NCI-H2196 (cell line): ENCODE measurements around the gene BCAM.

Source experiments
- DNase-seq: peaks from one replicate; lab custom pipeline; 2025; ENCODE audit not compliant: unreplicated experiment; lab: John Stamatoyannopoulos, UW

Gene BCAM

DNA sequence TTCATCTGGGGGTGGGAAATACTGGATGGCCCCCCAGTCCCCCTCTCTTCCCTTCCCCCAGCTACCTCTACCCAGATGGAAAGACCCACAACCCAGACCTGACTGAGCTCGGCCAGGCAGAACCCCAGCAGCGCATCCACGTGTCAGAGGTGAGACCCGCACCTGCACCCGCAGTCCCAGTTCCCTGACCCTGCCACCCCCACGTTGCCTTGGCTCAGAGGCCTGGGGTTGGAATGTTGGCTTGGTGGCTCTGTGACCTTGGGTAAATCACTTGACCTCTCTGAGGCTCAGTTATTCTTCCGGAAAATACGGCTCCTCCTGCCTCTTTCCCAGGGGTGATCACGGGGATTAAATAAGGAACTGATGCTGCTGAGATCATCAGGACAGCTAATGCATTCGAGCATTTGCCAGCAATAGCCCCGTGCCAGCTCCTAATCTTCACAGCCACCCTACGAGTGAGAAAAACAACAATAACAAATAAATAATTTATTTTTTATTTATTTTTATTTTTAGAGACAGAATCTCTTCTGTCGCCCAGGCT is 18.9 kb upstream of the BCAM start:
- no peak for DNase-seq

DNA sequence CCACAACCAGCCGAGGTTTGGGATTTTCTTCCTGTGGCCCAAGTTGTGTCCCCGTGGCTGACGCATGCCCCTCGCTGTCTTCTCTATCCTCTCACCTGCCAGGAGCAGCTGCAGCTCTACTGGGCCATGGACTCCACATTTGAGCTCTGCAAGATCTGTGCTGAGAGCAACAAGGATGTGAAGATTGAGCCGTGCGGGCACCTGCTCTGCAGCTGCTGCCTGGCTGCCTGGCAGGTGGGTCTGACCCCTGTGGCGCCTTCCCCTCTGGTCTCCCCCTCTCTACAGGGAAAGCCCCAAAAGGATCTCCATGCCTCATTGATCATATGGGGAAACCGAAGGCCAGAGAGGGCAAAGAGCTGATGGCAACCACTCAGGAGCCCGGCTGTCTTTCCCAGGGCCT is 16.6 kb upstream of the BCAM start:
- DNase-seq, result no peak

DNA sequence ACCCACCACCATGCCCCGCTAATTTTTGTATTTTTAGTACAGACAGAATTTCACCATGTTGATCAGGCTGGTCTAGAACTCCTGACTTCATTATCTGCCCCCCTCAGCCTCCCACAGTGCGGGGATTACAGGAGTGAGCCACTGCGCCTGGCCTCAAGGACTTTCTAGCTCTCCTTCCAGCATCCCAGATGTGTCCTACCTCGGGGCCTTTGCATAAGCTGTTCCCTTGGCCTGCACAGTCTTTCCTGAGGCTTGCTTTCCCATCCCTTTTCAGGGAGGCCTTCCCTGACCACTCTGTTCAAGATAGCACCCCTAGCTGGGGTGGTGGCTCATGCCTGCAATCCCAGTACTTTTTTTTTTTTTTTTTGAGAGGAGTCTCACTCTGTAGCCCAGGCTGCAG is 14.3 kb upstream of the BCAM start:
- DNase-seq, result no peak

DNA sequence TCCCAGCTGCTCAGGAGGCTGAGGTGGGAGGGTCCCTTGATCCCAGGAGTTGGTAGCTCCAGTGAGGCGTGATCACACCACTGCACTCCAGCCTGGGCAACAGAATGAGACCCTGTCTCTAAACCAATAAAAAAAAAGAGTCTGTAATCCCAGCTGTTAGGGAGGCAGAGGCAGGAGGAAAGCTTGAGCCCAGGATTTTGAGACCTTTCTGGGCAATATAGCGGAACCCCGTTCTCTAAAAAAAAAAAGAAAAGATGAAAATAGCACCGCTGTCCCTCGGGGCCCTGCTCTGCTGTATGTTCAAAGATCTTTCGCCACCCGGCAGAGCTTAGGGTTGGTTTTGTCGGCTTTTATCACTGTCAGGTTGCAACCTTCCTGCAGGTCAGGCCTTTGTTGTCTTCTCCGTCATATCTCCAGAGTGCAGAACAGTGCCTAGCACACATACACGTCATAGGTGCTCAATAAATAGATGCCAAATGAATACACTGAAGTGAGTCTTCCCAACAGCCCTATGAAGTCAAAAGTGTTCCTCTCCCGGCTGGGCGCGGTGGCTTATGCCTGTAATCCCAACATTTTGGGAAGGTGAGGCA is 13.4 kb upstream of the BCAM start:
- no peak for DNase-seq

DNA sequence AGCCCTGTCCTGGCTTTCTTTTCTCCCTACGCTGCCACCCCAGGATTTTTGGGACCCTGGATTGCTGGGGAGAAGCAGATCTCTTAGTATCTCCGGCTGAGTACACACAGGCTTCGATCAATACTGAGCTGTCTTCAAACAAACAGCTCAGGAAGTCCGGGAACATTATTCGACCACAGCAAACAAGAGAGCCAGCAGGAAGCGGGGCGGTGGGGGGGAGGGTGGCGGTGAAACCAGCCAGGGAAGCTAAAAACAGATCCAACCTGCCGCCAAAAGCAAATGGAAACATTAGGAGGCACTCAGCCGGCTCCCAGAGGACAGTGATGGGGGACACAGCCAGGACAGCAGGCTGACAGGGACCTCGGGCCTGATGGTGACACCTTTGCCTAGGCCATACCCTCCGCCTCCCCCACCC is 12.2 kb upstream of the BCAM start:
- DNase-seq, result peak; percentile 71

DNA sequence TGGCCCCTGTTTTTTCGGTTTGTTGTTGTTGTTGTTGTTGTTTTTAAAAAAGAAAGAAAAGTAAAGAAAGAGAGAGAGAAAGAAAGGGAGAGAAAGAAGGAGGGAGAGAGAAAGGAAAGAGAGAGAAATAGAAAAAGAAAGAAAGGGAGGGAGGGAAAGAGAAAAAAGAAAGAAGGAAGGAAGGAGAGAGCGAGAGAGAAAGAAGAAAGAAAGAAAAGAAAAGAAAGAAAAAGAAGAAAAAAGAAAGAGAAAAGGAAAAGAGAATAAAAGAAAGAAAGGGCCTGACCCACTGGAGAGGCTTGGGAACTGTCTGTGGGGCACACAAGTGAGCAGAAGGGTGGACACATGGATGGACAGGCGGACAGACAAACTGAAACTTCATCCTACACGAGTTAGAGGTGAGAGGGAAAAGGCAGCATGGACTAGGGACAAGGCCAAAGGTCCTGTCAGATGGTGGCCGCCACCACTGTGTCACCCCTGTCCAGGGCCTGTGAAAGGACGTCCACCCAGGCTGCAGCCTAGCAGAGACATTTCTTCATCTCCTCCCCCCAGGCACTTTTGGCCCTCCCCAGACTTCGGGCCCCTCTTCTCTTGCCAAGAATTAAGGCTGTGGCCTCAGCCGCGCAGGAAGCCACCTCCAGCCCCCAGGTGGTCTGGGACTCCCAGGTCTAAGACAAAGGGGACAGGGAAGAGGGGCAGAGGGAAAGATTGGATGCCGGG is 9.1 kb upstream of the BCAM start:
- DNase-seq, result no peak

DNA sequence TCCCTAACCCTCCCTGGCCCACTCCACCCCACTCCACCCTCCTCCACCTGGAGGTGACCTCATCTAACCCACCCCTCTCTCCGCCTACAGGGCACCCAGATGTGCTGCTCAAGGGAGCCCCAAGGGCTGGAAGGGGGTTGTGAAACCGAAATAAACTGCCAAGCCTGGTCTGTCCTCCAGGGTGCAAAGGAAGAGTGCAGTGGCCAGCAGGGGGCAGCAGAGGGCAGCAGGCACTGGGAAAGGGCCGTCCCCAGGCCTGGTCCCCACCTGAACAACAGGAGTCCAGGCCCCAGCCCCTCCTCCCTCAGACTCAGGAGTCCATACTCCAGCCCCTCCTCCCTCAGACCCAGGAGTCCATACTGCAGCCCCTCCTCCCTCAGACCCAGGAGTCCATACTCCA is 8.4 kb upstream of the BCAM start:
- DNase-seq, result peak; percentile 87

DNA sequence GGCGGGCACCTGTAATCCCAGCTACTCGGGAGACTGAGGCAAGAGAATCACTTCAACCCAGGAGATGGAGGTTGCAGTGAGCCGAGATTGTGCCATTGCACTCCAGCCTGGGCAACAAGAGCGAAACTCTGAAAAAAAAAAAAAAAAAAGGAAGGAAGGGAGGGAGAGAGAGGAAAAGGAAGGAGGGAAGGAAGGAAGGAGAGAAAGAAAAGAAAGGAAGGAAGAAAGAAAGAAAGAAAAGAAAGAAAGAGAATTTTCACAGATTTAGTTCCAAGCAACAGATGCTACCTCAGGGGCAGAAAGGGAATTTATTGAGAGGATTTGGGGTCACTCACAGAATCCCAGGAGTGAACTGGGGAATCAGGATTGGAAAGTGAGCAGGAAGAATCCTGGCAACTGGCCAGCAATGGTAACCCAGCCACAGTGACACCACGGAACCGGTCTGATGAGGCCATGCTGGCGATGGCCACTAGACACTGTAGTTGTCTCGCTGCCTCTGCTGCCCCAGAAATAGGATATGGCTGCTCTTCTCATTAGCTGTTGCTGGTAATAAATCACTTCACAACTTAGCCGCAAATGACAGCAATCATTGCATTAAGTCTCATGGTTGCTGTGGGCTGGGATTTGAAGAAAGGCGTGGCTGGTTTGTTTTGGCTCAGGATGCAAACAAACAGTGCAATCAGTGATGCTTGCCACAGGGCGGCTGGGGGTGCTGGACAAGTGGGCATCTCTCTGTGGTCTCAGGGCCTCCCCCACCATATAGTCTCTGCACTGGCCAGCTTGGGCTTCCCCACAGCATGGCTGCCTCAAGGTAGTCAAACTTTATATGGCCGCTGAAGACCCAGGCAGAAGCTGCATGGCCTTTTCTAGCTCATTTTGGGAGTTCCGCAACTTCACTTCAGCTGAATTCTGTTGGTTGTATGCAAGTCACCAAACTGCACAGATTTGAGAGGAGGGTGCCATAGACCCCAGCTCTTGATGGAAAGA is 5.2 kb upstream of the BCAM start:
- peak; percentile 43 for DNase-seq

DNA sequence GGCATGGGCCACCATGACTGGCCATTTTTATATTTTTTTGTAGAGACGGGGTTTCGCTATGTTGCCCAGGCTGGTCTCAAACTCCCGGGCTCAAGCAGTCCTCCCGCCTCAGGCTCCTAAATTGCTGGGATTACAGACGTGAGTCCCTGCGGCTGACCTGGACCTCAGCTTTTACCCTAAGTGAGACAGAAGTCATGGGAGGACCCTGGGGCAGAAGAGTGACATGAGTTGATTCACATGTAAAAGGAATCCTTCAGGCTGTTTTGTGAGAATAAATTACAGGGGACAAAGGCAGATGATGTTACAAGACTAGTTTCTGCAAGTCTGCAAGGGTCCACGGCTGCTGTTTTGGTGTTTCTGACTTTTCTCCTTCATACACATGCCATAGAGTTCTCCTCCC is 2.6 kb upstream of the BCAM start:
- no peak for DNase-seq

DNA sequence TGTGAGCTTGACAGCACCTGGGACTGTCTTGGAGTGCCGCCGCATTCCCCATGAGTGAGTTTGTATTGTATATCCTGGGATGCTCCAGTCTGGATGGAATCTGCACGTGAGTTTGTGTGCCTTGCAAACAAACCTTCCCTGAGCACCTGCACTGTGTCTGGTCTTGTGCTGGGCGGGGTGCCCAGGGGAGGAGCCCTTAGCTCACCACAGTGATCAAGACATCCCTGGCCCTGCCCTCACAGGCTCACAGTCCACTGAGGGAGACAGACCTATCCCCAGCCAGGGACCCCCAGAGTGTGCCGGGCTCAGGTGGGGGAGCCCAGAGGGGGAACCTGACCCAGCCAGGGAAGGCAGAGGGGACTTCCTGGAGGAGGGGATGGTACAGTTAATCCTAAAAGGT is 1.7 kb upstream of the BCAM start:
- peak; percentile 88 for DNase-seq

DNA sequence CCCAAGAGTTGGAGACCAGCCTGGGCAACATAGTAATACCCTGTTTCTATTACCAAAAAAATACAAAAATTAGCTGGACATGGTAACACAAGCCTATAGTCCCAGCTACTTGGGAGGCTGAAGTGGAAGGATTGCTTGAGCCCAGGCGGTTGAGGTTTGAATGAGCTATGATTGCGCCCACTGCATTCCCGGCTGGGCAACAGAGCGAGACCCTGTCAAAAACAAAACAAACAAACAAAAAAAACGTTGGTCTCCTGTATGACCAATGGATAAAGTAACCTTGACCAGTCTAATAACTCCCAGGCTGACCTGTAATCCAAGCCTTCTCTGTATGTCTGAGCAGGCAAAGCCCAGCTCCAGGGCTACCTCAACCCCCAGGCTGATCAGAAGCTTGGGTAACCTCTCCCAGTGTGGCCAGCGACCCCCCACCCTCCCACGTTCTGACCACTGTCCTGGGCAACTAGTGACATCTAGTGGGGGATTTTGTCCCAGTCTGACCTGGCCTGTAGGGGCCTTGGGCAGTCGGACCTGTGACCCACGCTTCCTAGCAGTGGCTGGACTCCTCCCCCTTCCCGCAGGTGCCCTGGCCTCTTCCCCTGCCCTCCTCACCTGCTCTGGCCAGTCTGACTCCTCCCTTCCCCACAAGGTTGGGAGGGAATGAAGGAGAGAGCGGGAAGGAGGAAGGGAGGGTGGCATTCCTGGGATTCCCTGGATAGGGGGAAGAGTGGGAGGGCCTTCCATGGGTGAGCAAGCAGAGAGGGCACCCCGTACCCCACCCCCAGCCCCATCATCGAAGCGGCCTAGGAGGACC is 1.0 kb upstream of the BCAM start:
- DNase-seq, result peak; percentile 81

DNA sequence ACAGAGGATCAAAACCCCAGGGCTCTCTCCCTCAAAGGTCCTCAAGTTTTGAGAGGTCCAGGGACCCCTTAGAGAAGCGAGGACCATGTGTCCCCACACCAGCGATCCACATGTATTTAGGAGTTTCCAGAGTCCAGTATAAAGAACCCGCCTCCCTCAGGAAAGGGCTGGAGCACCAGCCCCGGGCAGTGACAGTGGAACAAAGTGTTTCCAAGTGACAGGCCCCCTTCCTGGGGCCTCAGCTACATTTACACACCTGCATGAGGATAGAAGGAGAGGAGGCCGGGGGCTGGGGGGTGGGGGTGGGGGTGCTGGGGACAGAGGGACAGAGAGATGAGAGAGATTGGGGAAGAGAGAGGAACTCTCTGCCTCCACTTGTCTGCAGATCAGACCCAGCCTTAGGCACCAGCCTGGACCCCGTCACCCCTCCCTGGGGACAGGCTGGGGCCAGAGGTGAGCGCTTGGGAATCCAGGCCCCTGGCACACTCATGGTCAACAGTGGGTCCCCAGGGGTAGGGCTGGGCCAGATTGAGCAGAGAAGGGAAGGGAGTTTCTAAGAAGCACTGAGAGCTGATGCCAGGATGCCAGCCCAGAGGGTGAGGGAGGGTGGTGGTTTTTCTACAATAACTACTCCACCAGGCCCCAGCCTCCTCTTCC is 802 bp downstream of the BCAM start:
- no peak for DNase-seq

DNA sequence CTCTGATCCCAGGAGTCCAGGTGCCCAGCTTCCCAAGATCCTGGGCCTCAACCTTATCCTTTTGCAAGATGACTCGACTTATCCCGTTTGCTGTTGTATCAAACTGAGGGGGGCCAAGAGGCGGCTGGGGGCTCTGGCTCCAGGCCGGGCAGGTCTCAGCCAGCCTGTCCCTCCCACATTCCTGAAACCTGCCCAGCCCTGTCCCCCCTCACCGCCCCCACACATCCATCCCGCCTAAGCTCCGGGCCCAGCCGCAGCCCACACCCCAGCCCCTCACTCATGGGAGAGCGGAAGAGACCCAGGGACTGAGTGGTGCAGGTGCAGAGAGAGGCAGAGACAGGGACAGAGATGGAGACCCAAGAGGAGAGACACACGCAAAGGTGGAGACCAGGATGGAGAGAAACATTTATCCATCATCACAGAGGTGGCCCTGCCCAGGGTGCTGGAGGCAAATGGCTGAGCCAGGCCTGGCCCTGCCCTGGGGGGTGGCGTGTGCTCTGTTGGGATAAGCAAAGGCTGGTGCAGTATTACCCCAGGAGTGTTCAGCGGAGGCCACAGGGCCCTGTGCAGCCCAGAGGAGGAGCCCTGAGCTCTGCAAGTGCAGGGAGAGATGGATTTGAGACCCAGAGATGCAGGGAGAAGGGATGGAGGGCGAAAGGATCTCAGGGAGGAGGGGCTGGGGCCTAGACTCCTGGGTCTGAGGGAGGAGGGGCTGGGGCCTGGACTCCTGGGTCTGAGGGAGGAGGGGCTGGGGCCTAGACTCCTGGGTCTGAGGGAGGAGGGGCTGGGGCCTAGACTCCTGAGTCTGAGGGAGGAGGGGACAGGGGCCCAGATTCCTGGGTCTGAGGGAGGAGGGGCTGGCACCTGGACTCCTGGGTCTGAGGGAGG is 1.6 kb downstream of the BCAM start:
- no peak for DNase-seq

DNA sequence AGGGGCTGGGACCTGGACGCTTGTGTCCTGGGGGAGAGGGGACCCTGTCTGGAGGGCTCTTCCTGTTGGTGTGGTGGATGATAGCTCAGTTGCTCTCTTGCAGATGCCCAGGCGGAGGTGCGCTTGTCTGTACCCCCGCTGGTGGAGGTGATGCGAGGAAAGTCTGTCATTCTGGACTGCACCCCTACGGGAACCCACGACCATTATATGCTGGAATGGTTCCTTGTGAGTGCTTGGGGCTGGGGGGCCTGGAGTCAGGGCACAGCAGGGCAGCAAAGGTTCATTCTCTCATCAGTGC is 2.2 kb downstream of the BCAM start:
- DNase-seq, result no peak

DNA sequence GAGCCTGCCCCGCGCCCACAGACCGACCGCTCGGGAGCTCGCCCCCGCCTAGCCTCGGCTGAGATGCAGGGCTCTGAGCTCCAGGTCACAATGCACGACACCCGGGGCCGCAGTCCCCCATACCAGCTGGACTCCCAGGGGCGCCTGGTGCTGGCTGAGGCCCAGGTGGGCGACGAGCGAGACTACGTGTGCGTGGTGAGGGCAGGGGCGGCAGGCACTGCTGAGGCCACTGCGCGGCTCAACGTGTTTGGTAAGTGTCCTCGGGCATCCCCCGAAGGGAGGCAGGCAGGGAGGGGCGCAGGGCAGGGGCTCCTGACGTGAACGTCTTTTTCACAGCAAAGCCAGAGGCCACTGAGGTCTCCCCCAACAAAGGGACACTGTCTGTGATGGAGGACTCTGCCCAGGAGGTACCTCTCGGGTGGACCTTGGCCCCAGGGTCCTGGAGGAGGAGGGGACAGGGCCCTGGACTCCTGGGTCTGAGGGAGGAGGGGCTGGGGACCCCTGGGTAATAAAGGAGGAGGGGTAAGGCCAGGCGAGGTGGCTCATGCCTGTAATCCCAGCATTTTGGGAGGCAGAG is 3.3 kb downstream of the BCAM start:
- DNase-seq, result no peak

DNA sequence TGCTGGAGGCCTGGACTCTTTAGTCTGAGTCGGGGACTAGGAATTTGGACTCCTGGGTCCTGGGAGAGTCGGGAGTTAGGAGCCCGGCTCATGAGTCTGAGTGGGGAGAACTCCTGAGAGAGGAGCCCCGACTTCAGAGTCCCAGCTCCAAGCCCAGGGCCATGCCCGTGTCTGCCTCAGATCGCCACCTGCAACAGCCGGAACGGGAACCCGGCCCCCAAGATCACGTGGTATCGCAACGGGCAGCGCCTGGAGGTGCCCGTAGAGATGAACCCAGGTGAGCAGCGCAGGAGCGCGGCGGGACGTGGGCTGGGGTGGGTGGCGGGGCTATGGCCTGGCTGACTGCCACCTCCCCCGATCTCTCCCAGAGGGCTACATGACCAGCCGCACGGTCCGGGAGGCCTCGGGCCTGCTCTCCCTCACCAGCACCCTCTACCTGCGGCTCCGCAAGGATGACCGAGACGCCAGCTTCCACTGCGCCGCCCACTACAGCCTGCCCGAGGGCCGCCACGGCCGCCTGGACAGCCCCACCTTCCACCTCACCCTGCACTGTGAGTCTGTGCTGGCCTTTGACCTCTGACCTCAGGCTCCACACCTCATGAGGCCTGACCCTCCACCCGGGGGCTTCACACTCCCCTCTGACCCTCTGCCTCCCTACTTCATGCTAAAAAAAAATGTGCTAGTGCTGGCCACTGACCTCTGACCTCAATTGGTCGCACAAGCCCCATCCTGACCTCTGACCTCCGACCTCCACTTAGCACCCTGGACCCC is 4.4 kb downstream of the BCAM start:
- no peak for DNase-seq

DNA sequence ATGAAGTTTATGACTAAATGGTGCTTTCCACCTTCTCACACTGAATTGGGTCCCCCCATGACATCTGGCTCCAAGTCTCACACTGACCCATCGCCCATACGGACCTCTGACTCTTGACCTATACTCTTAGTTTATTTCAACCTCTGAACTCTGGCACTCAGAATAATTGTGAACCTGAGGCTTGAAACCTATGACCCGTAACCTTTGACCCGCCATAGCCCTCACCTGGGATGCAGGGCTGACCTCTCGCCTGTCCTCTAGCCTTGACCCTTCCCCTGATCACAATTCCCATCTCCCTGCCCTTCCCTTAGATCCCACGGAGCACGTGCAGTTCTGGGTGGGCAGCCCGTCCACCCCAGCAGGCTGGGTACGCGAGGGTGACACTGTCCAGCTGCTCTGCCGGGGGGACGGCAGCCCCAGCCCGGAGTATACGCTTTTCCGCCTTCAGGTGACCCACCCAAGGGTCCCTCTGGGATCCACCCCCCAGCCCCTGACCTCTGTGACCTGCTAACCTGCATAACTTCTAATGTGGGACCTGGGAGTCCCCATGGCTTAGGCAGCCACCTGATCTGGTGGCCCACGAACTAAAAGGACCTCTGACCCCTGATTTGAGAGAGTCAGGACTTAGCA is 5.1 kb downstream of the BCAM start:
- DNase-seq, result no peak

DNA sequence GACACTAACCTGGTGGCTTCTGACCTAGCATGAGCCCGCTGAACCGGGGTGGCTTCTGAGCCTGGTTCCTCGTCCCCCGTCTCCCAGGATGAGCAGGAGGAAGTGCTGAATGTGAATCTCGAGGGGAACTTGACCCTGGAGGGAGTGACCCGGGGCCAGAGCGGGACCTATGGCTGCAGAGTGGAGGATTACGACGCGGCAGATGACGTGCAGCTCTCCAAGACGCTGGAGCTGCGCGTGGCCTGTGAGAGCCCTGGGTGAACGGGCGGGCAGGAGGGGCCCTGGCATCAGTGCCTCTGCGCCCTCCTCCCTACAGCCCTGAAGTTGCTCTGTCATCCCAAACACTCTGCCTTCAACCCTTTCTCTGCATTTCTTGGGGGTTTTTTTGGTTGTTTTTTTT is 5.6 kb downstream of the BCAM start:
- no peak for DNase-seq
